A549 (cell line): Measurements from ENCODE around the gene MAP3K2.

Experiments used
- CTCF ChIP-seq: fragments of >200 bp; sonication (Bioruptor Twin); formaldehyde crosslinking; IDR thresholded peaks from 3 replicates; pipeline ENCODE4 v1.5.1; 2016
- EP300 ChIP-seq, 2 experiments: fragments of >200 bp; sonication (Bioruptor Twin); formaldehyde crosslinking; IDR thresholded peaks; 2 replicates in 1 of 2; 3 replicates in 1 of 2; pipeline ENCODE4 v1.6.1; 2016 to 2017
- POLR2A ChIP-seq: IDR thresholded peaks from 2 replicates; pipeline ENCODE4 v1.6.1; 2012; ENCODE audit warnings: mild to moderate bottlenecking, low read length
- RNF2 ChIP-seq: fragments of 200-600 bp; sonication (generic); IDR thresholded peaks from 2 replicates; pipeline ENCODE4 v1.6.1; 2016; ENCODE audit warnings: low read depth, mild to moderate bottlenecking, antibody characterized with exemption, moderate library complexity, borderline replicate concordance
- TP53 ChIP-seq: fragments of 250-450 bp; sonication (Bioruptor Pico); IDR thresholded peaks from 2 replicates; pipeline ENCODE4 v1.5.0; 2021; ENCODE audit warnings: mild to moderate bottlenecking, moderate library complexity

GRCh38 chr2:127255146-127255545 lies 132.6 kb downstream of the MAP3K2 start:
- no peak for TF ChIP-seq CTCF
- no peak for TF ChIP-seq POLR2A
- TF ChIP-seq EP300 (IDR thresholded peaks at IDR 0.05) = no peak
- TF ChIP-seq RNF2 = no peak
- no peak for TF ChIP-seq TP53 (CRISPR knock-in tag)
